NCI-H524 treated with DMSO at 0.1 percent for 48 hours (cell line): Measurements from ENCODE around the gene FN1.
"Not testable (repeated sequence)": the region's sequence is repeated elsewhere in the genome, so short reads cannot be mapped to it uniquely, and the experiment has no call there.

Source experiments
- DNase-seq: peaks from one replicate; lab custom pipeline; 2025; lab: John Stamatoyannopoulos, UW

Gene FN1

GRCh38 chr2:215422676-215423075, 13.2 kb downstream of the FN1 start:
- no peak for DNase-seq

- no peak for DNase-seq
Observed at GRCh38 chr2:215421859-215422461, 13.9 kb downstream of the FN1 start.

GRCh38 chr2:215420471-215420935, 15.4 kb downstream of the FN1 start:
- no peak for DNase-seq

DNA sequence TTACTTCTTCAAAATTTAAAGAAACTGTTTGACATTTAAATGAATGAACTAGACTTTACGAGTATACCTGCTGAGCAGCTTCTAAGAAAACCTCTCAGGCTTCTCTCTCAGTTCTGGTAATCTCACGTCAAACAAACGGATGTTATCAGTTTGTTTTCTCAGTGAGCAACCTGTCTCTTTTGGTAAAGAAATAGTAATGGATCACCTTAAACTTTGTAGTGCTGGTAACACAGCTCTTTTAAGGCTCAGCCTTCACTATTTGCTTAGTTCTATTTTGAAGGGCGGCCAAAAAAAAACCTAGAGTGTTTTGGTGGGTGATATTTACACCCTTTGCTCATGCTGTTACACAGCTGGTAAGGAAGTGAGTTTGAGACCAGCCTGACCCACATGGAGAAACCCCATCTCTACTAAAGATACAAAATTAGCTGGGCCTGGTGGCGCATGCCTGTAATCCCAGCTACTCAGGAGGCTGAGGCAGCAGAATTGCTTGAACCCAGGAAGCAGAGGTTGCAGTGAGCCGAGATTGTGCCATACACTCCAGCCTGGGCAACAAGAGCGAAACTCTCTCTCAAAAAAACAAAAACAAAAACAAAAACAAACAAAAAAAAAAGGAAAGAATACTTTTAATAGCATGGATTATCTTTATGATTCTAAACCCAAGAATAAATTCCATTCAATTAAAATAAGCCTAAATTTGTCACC, 15.9 kb downstream of the FN1 start:
- DNase-seq: no peak

DNA sequence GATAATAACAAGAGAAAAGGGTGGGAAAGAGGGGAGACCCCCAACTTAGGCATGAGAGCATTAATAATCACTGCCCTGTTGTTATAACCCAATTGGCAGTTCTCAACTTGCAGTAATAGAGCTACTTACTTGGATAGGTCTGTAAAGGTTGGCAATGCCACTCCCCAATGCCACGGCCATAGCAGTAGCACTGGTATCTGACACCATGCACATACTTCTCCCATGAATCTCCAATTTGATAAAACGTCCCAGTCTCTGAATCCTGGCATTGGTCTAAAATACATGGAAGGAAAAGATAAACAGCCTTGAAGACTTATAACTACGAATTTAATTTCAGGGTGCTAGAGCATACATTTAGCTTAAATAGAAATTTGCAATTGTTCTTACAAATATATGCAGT, 16.8 kb downstream of the FN1 start:
- no peak for DNase-seq

DNA sequence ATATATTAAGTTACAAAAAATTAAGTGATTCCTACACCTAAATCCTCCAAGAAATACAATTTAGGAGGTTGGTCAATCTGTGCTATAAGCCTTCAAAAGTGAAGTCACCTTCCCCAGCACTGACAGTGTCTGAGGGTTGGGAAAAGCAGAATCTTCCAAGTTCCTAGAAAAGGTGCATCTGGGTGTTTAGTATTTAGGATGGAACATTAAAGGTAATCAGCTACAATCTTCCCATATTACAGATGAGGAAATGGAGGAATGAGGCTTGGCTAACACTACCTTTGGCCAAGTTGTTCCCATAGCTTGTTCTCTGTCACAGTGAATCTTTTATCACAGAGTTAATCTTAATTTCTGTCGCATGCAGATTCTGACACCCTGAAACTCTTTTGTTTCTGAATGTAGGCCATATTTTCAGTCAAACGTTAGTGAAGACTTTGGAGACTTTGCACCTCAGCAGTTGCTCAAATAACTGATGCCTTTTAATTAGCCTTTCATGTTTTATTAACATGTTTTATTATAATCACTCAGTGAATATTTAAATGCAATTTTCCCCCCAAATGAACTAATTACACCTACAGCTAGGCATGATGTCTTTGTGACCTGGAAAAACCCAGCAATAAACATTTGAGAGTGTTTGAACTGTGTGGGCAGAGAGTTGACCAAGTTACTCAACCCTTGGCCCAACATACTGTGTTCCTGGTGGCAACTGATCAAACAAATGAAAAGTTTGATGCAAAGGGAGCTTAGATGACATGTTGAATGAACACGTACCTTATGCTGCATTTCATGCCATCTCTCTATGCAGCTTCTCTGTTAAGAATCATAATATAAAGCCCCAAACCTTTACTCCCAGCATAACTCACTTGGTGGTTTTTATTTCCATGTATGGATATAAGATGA, 17.6 kb downstream of the FN1 start:
- DNase-seq: no peak

- no peak for DNase-seq
Observed at GRCh38 chr2:215417400-215417951, 18.4 kb downstream of the FN1 start.

DNA sequence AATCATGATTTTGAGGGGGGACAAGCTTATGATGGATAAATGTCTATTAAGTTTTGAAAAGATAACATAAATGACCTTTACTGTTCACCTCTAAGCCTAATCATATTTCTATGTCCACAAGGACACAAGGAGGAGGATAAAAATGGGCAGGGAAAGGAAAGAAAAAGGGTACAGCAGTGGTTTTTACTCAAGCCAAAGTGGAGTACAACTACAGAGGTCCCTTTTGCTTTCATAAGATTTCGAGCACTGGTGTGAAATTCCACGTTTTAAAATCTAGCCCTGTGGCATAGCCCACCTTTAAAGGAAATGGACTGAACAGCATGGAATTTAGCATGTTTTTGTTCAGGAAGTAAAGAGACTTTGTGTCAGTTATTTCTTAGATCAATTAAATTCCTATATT, 19.2 kb downstream of the FN1 start:
- DNase-seq: no peak

GRCh38 chr2:215415820-215416577, 19.9 kb downstream of the FN1 start:
- DNase-seq: no peak

- DNase-seq: no peak
Observed at GRCh38 chr2:215415218-215415617, 20.6 kb downstream of the FN1 start.

- no peak for DNase-seq
Observed at GRCh38 chr2:215414674-215415073, 21.2 kb downstream of the FN1 start.

- DNase-seq: no peak
Observed at GRCh38 chr2:215413974-215414373, 21.9 kb downstream of the FN1 start.

- DNase-seq: no peak
Observed at GRCh38 chr2:215413484-215413777, 22.4 kb downstream of the FN1 start.

GRCh38 chr2:215411941-215412743, 23.7 kb downstream of the FN1 start:
- DNase-seq: no peak

- no peak for DNase-seq
Observed at GRCh38 chr2:215410932-215411285, 25.0 kb downstream of the FN1 start.

- DNase-seq: not testable (repeated sequence)
Observed at GRCh38 chr2:215410181-215410931, 25.5 kb downstream of the FN1 start.

DNA sequence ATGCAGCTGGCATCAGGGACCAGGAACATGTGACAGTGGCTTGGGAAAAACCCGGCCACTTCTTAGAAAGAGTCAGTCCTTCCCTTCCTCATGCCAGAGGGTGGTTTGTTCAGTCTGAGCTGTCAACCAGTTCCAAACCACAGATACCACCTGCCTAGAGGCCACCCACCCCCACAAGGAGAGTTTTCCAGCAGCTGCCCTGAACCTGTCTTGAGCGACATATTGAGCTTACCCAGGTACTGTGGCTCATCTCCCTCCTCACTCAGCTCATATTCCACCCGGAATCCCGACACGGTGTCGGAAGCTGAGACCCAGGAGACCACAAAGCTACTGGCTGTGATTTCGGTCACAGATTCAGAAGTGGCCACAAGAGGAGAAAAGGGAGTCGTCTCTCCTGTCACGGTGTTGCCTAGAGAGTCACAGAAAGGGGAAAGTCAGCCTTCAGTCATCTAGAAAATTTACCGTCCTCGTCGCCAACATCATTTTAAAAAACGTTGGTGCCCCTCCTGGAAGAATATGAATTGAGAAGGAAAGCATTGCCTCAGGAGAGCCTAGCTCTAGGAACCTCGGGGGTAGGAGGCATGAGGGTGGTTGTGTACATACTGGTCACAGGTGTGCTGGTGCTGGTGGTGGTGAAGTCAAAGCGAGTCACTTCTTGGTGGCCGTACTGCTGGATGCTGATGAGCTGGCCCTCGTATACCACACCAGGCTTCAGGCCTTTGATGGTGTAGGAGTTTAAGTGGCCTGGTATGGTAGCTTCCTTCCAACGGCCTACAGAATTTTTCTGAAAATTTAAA, 26.3 kb downstream of the FN1 start:
- DNase-seq: no peak

GRCh38 chr2:215408441-215408840, 27.4 kb downstream of the FN1 start:
- not testable (repeated sequence) for DNase-seq

DNA sequence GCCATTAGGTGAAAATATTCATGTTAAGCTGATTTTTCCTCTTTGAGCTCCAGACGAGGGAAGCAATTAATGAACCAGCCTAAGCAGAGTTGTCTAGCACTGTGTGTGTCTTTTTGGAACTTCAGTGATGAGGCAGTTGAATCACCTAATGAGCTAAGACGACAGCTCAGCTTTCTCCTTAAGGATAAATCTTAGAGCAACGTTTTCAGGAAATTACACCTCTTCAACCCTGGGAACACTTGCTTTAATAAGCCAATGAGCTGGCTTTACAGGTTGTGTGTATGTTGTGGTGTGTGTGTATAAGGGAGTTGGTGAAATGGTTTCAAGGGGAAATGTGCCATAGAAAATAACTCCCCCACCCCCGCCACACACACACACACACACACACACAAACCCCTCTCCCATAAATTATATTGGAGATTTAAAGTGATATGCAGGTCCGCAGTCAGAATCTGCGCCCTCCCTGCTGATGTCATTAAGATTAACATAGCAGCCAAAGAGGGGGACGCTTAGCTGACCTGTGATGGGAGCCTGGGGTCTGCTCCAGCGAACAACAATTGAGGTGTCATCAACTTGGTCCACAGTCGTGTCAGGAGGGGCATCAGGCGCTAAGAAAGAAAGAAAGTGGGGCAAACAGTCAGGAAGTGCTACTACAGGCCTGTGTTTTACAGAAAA, 28.1 kb downstream of the FN1 start:
- no peak for DNase-seq
